GM12878 (cell line): ENCODE measurements around the gene CXorf65. TPM values are rescaled to one million over a fixed set of nuclear protein-coding genes. Genes with fewer than 3 reads are reported as not detected.

Experiments used
- ATAC-seq: fragments of 200-7000 bp; cut with Tn5 transposase; 3 replicates; pipeline ENCODE4 v1.9.1; 2020; ENCODE audit warnings: mild to moderate bottlenecking, moderate library complexity
- BruUV-seq: library from RNA; stranded (reverse); fragments of 400-500 nt; replicated peaks from 2 replicates; lab custom pipeline; 2021; lab: Mats Ljungman, UMichigan
- CTCF ChIA-PET: fragments of 300-600 bp; sonication (Branson Sonifier 250); formaldehyde crosslinking; extraction: SDS; loops from one replicate; lab custom pipeline; 2021; ENCODE audit warnings: inconsistent platforms; lab: Yijun Ruan, JAX
- POLR2A ChIA-PET: fragments of 350-600 bp; formaldehyde crosslinking; extraction: SDS; loops from one replicate; lab custom pipeline; 2021; ENCODE audit warnings: inconsistent platforms; lab: Charles Lee
- RAD21 ChIA-PET: fragments of 300-600 bp; sonication (Branson Sonifier 250); formaldehyde crosslinking; loops from one replicate; lab custom pipeline; 2023; ENCODE audit warnings: antibody characterized with exemption; ENCODE audit not compliant: unreplicated experiment; lab: Charles Lee
- SMC1A ChIA-PET: fragments of 300-600 bp; sonication (Branson Sonifier 250); formaldehyde crosslinking; loops from one replicate; lab custom pipeline; 2023; ENCODE audit not compliant: unreplicated experiment, uncharacterized antibody; lab: Charles Lee
- DNase-seq: peaks from one replicate; pipeline ENCODE4 v3.0.0-alpha.2; 2011; ENCODE audit warnings: low read depth, low spot score
- FAIRE-seq: peaks from 3 replicates; lab custom pipeline; 2011; peaks lifted over from hg19 to GRCh38; lab: Jason Lieb, UNC
- H2AFZ ChIP-seq: 2 replicates; pipeline ENCODE4 v1.6.0; 2011; ENCODE audit warnings: low read depth, low read length, control low read depth; ENCODE audit not compliant: control insufficient read depth
- H3K27ac ChIP-seq: 2 replicates; pipeline ENCODE4 v1.5.1; 2011; ENCODE audit warnings: control low read depth; ENCODE audit not compliant: control insufficient read depth, insufficient read depth
- H3K27me3 ChIP-seq, 2 experiments: replicated peaks in 1 of 2; 2 replicates each; pipeline versions ENCODE4 v1.6.0 to v1.6.1; 2011; ENCODE audit warnings: low read length in 1 of 2; ENCODE audit not compliant: control insufficient read depth in 2 of 2, insufficient read depth in 2 of 2
- H3K36me3 ChIP-seq, 2 experiments: 2 replicates each; pipeline ENCODE4 v1.5.1; 2011; ENCODE audit warnings: low read length in 1 of 2; ENCODE audit not compliant: control insufficient read depth in 2 of 2, insufficient read depth in 2 of 2
- H3K4me1 ChIP-seq: 2 replicates; pipeline ENCODE4 v1.6.1; 2011; ENCODE audit warnings: mild to moderate bottlenecking, low read length, moderate library complexity, mixed read lengths; ENCODE audit not compliant: control insufficient read depth, insufficient read depth
- H3K4me2 ChIP-seq: 2 replicates; pipeline ENCODE4 v1.6.0; 2011; ENCODE audit warnings: control low read depth; ENCODE audit not compliant: control insufficient read depth, insufficient read depth
- H3K4me3 ChIP-seq: fragments of 200-600 bp; sonication (generic); 2 replicates; pipeline ENCODE4 v1.5.1; 2016
- H3K79me2 ChIP-seq: 2 replicates; pipeline ENCODE4 v1.6.0; 2011; ENCODE audit warnings: low read length; ENCODE audit not compliant: control insufficient read depth, insufficient read depth
- H3K9ac ChIP-seq: 2 replicates; pipeline ENCODE4 v1.8.0; 2011; ENCODE audit warnings: low read length, control low read depth, mixed read lengths; ENCODE audit not compliant: control insufficient read depth, insufficient read depth
- H3K9me3 ChIP-seq: replicated peaks from 3 replicates; pipeline ENCODE4 v1.5.1; 2011; ENCODE audit warnings: mild to moderate bottlenecking, low read length; ENCODE audit not compliant: control insufficient read depth, insufficient read depth
- H4K20me1 ChIP-seq: 2 replicates; pipeline ENCODE4 v1.6.0; 2011; ENCODE audit not compliant: control insufficient read depth, insufficient read depth
- FOS ChIP-seq: IDR thresholded peaks from 3 replicates; pipeline ENCODE4 v1.6.1; 2011; ENCODE audit warnings: borderline replicate concordance; ENCODE audit not compliant: insufficient read length; ENCODE audit errors: extremely low read depth
- GATAD2B ChIP-seq: fragments of 450-650 bp; conservative IDR thresholded peaks from 2 replicates; pipeline ENCODE4 v1.6.1; 2017; ENCODE audit warnings: low read depth, mild to moderate bottlenecking, moderate library complexity
- LARP7 ChIP-seq: fragments of 450-650 bp; IDR thresholded peaks from 2 replicates; pipeline ENCODE4 v1.6.1; 2017; ENCODE audit warnings: mild to moderate bottlenecking
- MYB ChIP-seq: fragments of 150-350 bp; IDR thresholded peaks from 2 replicates; pipeline ENCODE4 v1.6.1; 2014; ENCODE audit warnings: mild to moderate bottlenecking, low read depth, low read length, borderline replicate concordance
- NBN ChIP-seq: fragments of 450-650 bp; IDR thresholded peaks from 2 replicates; pipeline ENCODE4 v1.6.1; 2016
- NR2C2 ChIP-seq: IDR thresholded peaks from 2 replicates; pipeline ENCODE4 v1.6.1; 2011; ENCODE audit warnings: borderline replicate concordance, low read depth; ENCODE audit not compliant: control insufficient read depth, insufficient read length
- RAD21 ChIP-seq: IDR thresholded peaks from 2 replicates; pipeline ENCODE4 v1.6.1; 2011; ENCODE audit warnings: mild to moderate bottlenecking, low read depth, low read length, moderate library complexity; ENCODE audit not compliant: insufficient read depth
- RCOR1 ChIP-seq: conservative IDR thresholded peaks from 2 replicates; pipeline ENCODE4 v1.6.1; 2012; ENCODE audit warnings: low read depth, low read length, improper control_type of control experiment
- TCF12 ChIP-seq: IDR thresholded peaks from 2 replicates; pipeline ENCODE4 v1.6.1; 2011; ENCODE audit warnings: low read depth, mild to moderate bottlenecking, low read length
- YBX1 ChIP-seq: fragments of 450-650 bp; IDR thresholded peaks from 2 replicates; pipeline ENCODE4 v1.6.1; 2016; ENCODE audit warnings: antibody characterized with exemption
- ZNF622 ChIP-seq: fragments of 450-650 bp; IDR thresholded peaks from 2 replicates; pipeline ENCODE4 v1.6.1; 2017; ENCODE audit warnings: mild to moderate bottlenecking, inconsistent platforms
- WGBS: methylation state at CpG from one replicate; pipeline ENCODE4 v1.1.6; 2016; ENCODE audit warnings: low lambda C conversion rate; ENCODE audit not compliant: insufficient replicate concordance, insufficient coverage; ENCODE audit errors: missing lambda C conversion rate; 5-methylcytosine and 5-hydroxymethylcytosine counted together
- in situ Hi-C: fragments of 300-500 bp; cut with MboI; formaldehyde crosslinking; loops from 9 replicates; pipeline ENCODE4 v1.14.3; 2018; ENCODE audit warnings: mixed read lengths
- intact Hi-C: fragments of 100-400 bp; cut with micrococcal nuclease; formaldehyde crosslinking; loops from one replicate; pipeline ENCODE4 v1.14.2; 2022; ENCODE audit not compliant: unreplicated experiment
- polyA plus RNA-seq, 11 experiments: library from polyadenylated mRNA; depleted of rRNA in 4 of 11; unstranded in 6 of 11; stranded (reverse) in 5 of 11; fragments of >200 nt; fragmentation: Nextera tagmentation in 4 of 11; fragmentation: Illumina TruSeq in 1 of 11; extraction: Ambion mirVana in 4 of 11; extraction: Trizol in 1 of 11; gene quantifications; 1 replicate in 1 of 11; 2 replicates in 10 of 11; pipeline versions ENCODE4 v1.2.1 to v1.2.3, GENCODE V29; 2011 to 2016; ENCODE audit warnings: inconsistent platforms in 2 of 11, missing spikeins in 2 of 11, low read depth in 1 of 11
- total RNA-seq, 4 experiments: library from RNA; depleted of rRNA in 3 of 4; stranded (reverse); fragments of >200 nt in 3 of 4; fragmentation: Illumina TruSeq in 1 of 4; extraction: Trizol in 1 of 4; gene quantifications; 2 replicates each; pipeline versions ENCODE4 v1.2.1 to v1.2.3, GENCODE V29; 2013 to 2021
- TF ChIP-seq, protein P1 (sequence below): fragments of 450-650 bp; IDR thresholded peaks from 2 replicates; pipeline ENCODE4 v1.6.1; 2018; ENCODE audit warnings: borderline replicate concordance, mild to moderate bottlenecking; ENCODE audit not compliant: partially characterized antibody
- TF ChIP-seq, protein P2 (sequence below): IDR thresholded peaks from 2 replicates; pipeline ENCODE4 v1.6.1; 2011; ENCODE audit warnings: low read depth, low read length, improper control_type of control experiment, borderline replicate concordance
- TF ChIP-seq, protein P3 (sequence below): IDR thresholded peaks from 2 replicates; pipeline ENCODE4 v1.6.1; 2012; ENCODE audit warnings: mild to moderate bottlenecking, low read depth, low read length
- TF ChIP-seq, protein P4 (sequence below): IDR thresholded peaks from 2 replicates; pipeline ENCODE4 v1.6.1; 2012; ENCODE audit warnings: low read depth, low read length, improper control_type of control experiment

Gene CXorf65
- total and polyA plus RNA-seq, 10 of the 15 experiments (the other 5 are each of a cell fraction or from before 2014, with no cell fraction given) = 0.82 to 4.8 (median 2.3) TPM

DNA sequence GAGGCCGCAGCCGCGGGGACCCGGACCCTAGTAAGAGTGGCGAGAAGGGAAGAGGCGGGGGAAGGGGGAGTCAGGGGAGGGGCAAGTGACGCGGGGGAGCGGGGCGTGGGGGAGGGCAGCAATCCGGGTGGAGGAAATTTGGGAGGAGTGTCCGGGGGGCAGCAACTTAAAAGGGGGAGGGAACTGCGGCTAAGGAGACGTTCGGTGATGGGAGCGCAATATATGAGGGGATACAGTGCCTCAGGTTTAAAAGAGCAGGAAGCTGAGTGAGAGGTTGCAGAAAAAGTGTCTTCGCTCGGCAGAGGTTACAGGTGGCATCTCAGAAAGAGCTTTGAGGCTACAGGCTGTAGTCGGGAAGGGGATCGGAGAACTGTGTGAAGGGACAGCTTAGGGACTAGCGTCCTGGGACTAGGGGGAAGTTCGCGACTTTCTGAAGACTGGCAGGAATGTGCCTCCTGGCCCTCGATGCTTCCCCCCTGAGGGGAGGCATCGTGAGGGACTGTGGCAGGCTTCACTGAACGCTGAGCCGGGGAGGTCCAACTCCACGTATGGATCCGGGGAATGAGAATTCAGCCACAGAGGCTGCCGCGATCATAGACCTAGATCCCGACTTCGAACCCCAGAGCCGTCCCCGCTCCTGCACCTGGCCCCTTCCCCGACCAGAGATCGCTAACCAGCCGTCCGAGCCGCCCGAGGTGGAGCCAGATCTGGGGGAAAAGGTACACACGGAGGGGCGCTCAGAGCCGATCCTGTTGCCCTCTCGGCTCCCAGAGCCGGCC lies 10.4 kb downstream of the CXorf65 start:
- Histone ChIP-seq H3K4me1 (no peaks in the 10 kb centered on the region), H3K27me3 (no peaks in the 10 kb centered on the region), H4K20me1 (no peaks in the 10 kb centered on the region), H3K79me2 (no peaks in the 10 kb centered on the region), H3K4me2 (peak overlapping the region; percentile 79), H3K4me3 (peak overlapping the region; percentile 64), H3K36me3 (no peaks in the 10 kb centered on the region), H3K9me3 (no peaks in the 10 kb centered on the region), H3K27ac (no peak overlapping the region), H3K9ac (peak overlapping the region; percentile 62), H2AFZ (peak overlapping the region; percentile 81)
- in situ Hi-C loops (no loop called here), intact Hi-C loops (loop anchor here (10.0 kb wide), 1 partner anchor 189 kb away; the partner anchor contains the start of gene NONO)
- RAD21 ChIA-PET = interaction anchor here (0.6 to 2.4 kb wide), 3 partner anchors 16 to 187 kb away, joined by 5 to 10 read pairs (median 5); partner anchors contain the start of genes IL2RG and NONO
- DNase-seq (no peak), FAIRE-seq (no peak), ATAC-seq (peak; percentile 45)
- TSS peak; percentile 87 for BruUV-seq
- SMC1A ChIA-PET = interaction anchor here (0.7 to 2.7 kb wide), 3 partner anchors 22 to 84 kb away, joined by 3 to 10 read pairs (median 7); partner anchors contain the start of gene MED12
- CTCF ChIA-PET = interaction anchor here (2.0 to 2.3 kb wide), 2 partner anchors 15 to 22 kb away, joined by 10 to 22 read pairs; partner anchors contain the start of genes IL2RG and MED12
- 34% methylated on average over 34 of the region's 46 CpGs for WGBS
- POLR2A ChIA-PET = interaction anchor here (1.1 to 1.3 kb wide), 2 partner anchors 15 to 86 kb away, joined by 3 to 4 read pairs; partner anchors contain the start of gene IL2RG
- TF ChIP-seq RAD21 = no peak
- TF ChIP-seq, protein P1, sequence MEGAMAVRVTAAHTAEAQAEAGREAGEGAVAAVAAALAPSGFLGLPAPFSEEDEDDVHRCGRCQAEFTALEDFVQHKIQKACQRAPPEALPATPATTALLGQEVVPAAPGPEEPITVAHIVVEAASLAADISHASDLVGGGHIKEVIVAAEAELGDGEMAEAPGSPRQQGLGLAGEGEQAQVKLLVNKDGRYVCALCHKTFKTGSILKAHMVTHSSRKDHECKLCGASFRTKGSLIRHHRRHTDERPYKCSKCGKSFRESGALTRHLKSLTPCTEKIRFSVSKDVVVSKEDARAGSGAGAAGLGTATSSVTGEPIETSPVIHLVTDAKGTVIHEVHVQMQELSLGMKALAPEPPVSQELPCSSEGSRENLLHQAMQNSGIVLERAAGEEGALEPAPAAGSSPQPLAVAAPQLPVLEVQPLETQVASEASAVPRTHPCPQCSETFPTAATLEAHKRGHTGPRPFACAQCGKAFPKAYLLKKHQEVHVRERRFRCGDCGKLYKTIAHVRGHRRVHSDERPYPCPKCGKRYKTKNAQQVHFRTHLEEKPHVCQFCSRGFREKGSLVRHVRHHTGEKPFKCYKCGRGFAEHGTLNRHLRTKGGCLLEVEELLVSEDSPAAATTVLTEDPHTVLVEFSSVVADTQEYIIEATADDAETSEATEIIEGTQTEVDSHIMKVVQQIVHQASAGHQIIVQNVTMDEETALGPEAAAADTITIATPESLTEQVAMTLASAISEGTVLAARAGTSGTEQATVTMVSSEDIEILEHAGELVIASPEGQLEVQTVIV = no peak
- TF ChIP-seq, protein P2, sequence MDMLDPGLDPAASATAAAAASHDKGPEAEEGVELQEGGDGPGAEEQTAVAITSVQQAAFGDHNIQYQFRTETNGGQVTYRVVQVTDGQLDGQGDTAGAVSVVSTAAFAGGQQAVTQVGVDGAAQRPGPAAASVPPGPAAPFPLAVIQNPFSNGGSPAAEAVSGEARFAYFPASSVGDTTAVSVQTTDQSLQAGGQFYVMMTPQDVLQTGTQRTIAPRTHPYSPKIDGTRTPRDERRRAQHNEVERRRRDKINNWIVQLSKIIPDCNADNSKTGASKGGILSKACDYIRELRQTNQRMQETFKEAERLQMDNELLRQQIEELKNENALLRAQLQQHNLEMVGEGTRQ = no peak
- TF ChIP-seq NBN = 0 out of 2 replicates have a peak, but pooled peaks have one; percentile 15
- TF ChIP-seq NR2C2 = no peak
- TF ChIP-seq ZNF622 = no peak
- no peak for TF ChIP-seq FOS
- no peak for TF ChIP-seq GATAD2B
- TF ChIP-seq, protein P3, sequence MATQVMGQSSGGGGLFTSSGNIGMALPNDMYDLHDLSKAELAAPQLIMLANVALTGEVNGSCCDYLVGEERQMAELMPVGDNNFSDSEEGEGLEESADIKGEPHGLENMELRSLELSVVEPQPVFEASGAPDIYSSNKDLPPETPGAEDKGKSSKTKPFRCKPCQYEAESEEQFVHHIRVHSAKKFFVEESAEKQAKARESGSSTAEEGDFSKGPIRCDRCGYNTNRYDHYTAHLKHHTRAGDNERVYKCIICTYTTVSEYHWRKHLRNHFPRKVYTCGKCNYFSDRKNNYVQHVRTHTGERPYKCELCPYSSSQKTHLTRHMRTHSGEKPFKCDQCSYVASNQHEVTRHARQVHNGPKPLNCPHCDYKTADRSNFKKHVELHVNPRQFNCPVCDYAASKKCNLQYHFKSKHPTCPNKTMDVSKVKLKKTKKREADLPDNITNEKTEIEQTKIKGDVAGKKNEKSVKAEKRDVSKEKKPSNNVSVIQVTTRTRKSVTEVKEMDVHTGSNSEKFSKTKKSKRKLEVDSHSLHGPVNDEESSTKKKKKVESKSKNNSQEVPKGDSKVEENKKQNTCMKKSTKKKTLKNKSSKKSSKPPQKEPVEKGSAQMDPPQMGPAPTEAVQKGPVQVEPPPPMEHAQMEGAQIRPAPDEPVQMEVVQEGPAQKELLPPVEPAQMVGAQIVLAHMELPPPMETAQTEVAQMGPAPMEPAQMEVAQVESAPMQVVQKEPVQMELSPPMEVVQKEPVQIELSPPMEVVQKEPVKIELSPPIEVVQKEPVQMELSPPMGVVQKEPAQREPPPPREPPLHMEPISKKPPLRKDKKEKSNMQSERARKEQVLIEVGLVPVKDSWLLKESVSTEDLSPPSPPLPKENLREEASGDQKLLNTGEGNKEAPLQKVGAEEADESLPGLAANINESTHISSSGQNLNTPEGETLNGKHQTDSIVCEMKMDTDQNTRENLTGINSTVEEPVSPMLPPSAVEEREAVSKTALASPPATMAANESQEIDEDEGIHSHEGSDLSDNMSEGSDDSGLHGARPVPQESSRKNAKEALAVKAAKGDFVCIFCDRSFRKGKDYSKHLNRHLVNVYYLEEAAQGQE = no peak
- no peak for TF ChIP-seq TCF12
- 0 out of 2 replicates have a peak, but pooled peaks have one; percentile 12 for TF ChIP-seq LARP7
- TF ChIP-seq, protein P4, sequence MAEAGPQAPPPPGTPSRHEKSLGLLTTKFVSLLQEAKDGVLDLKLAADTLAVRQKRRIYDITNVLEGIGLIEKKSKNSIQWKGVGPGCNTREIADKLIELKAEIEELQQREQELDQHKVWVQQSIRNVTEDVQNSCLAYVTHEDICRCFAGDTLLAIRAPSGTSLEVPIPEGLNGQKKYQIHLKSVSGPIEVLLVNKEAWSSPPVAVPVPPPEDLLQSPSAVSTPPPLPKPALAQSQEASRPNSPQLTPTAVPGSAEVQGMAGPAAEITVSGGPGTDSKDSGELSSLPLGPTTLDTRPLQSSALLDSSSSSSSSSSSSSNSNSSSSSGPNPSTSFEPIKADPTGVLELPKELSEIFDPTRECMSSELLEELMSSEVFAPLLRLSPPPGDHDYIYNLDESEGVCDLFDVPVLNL = no peak
- TF ChIP-seq RCOR1 = no peak
- no peak for TF ChIP-seq MYB
- no peak for TF ChIP-seq YBX1
